Gastrocnemius medialis (tissue), 4 donors: ENCODE measurements around the gene EXD3.

Experiments
- POLR2A ChIP-seq, 2 donors: fragments of 450-650 bp; IDR thresholded peaks; one replicate each; pipeline ENCODE4 v1.6.1; 2017; ENCODE audit warnings: antibody characterized with exemption in 2 of 2, mild to moderate bottlenecking in 2 of 2, moderate library complexity in 2 of 2
- TF ChIP-seq, protein P1 (sequence below), 5 experiments: fragments of 450-650 bp in 3 of 5; fragments of 200-600 bp in 2 of 5; sonication (generic) in 2 of 5; IDR thresholded peaks in 4 of 5; conservative IDR thresholded peaks in 1 of 5; 1 replicate in 4 of 5; 2 replicates in 1 of 5; pipeline ENCODE4 v1.5.1; 2016 to 2019; ENCODE audit warnings: antibody characterized with exemption in 5 of 5, mild to moderate bottlenecking in 3 of 5, moderate library complexity in 3 of 5

DNA sequence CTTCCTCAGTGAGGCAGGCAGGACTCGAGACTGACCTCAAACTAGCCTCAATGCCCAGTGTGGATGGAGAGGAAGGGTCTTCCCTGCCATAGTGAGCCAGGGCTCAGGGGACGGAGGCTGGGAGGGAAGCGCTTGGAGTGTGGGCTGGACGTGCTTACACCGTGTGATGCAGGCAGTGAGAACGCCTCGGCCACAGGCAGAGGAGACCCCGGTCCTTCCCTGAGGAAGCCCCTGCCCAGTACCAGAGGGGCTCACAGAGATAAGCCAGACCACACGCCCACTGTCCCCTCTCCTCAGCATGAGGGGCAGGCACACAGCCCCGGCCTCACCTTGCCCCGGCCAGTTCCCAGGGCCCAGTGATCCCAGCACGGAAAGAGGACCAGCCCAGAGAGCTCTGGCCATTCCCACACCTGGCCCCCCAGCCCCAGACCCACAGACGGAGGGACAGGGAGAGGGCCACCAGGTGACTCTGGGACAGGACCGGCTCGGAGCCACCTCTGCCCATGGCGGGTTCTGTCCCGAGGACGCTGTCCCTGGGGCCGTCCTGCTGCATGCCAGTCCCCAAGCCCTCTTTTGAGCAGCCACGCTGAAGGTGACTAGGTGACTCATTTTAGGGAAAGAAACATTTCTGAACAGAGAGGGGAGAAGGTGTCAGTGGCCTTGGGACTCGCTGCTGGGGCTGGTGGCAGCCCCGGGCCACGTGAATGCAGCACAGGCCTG is 42.2 kb upstream of the EXD3 start:
- TF ChIP-seq, protein P1, sequence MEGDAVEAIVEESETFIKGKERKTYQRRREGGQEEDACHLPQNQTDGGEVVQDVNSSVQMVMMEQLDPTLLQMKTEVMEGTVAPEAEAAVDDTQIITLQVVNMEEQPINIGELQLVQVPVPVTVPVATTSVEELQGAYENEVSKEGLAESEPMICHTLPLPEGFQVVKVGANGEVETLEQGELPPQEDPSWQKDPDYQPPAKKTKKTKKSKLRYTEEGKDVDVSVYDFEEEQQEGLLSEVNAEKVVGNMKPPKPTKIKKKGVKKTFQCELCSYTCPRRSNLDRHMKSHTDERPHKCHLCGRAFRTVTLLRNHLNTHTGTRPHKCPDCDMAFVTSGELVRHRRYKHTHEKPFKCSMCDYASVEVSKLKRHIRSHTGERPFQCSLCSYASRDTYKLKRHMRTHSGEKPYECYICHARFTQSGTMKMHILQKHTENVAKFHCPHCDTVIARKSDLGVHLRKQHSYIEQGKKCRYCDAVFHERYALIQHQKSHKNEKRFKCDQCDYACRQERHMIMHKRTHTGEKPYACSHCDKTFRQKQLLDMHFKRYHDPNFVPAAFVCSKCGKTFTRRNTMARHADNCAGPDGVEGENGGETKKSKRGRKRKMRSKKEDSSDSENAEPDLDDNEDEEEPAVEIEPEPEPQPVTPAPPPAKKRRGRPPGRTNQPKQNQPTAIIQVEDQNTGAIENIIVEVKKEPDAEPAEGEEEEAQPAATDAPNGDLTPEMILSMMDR (IDR thresholded peaks at IDR 0.05 in 4 of 5, conservative IDR thresholded peaks at IDR 0.05 in 1 of 5) = no peak
- TF ChIP-seq POLR2A (IDR thresholded peaks at IDR 0.05) = no peak
